B cell (primary cell): Measurements from ENCODE around the gene C10orf90. TPM values are rescaled to one million over a fixed set of nuclear protein-coding genes. Genes with fewer than 3 reads are reported as not detected.

Source experiments
- ATAC-seq: fragments of 200-7000 bp; cut with Tn5 transposase; one replicate; pipeline ENCODE4 v1.10.0; 2021; ENCODE audit warnings: low read depth, mild to moderate bottlenecking, moderate number of reproducible peaks, moderate library complexity
- CTCF ChIA-PET: fragments of 350-600 bp; sonication (Branson Sonifier 250); formaldehyde crosslinking; loops from one replicate; lab custom pipeline; 2021; ENCODE audit warnings: antibody characterized with exemption, inconsistent platforms; lab: Charles Lee
- POLR2A ChIA-PET: fragments of 350-600 bp; sonication (Branson Sonifier 250); formaldehyde crosslinking; loops from one replicate; lab custom pipeline; 2021; ENCODE audit warnings: antibody characterized with exemption; lab: Charles Lee
- DNase-seq: peaks from one replicate; pipeline ENCODE4 v3.0.0; 2013
- H2AFZ ChIP-seq: 2 replicates; pipeline ENCODE4 v1.6.1; 2012; ENCODE audit warnings: mild to moderate bottlenecking, low read depth, low read length; ENCODE audit not compliant: insufficient read depth, poor library complexity, severe bottlenecking
- H3K27ac ChIP-seq, 2 donors: 1 replicate in 1 of 2; 2 replicates in 1 of 2; pipeline ENCODE4 v1.5.1; 2012 to 2013; ENCODE audit warnings: low read length in 2 of 2, mild to moderate bottlenecking in 2 of 2, moderate library complexity in 1 of 2
- H3K27me3 ChIP-seq, 4 experiments: fragments of 200-600 bp in 1 of 4; sonication (generic) in 1 of 4; replicated peaks in 1 of 4; 1 replicate in 2 of 4; 2 replicates in 2 of 4; pipeline versions ENCODE4 v1.6.1 to v1.7.0; 2013 to 2016; ENCODE audit warnings: low read length in 3 of 4, mild to moderate bottlenecking in 2 of 4, mixed read lengths in 1 of 4, moderate library complexity in 1 of 4; ENCODE audit not compliant: insufficient read depth in 4 of 4, control insufficient read depth in 3 of 4; ENCODE audit errors: control extremely low read depth in 1 of 4
- H3K36me3 ChIP-seq, 2 experiments: replicated peaks in 1 of 2; 1 replicate in 1 of 2; 2 replicates in 1 of 2; pipeline versions ENCODE4 v1.6.1 to v1.7.1; 2013; ENCODE audit warnings: low read length in 1 of 2; ENCODE audit not compliant: insufficient read depth in 2 of 2, control insufficient read depth in 1 of 2; ENCODE audit errors: control extremely low read depth in 1 of 2, extremely low read depth in 1 of 2
- H3K4me1 ChIP-seq, 2 donors: fragments of 200-600 bp in 1 of 2; sonication (generic) in 1 of 2; 1 replicate in 1 of 2; 2 replicates in 1 of 2; pipeline versions ENCODE4 v1.5.1 to v1.6.1; 2013 to 2017; ENCODE audit warnings: low read length in 2 of 2; ENCODE audit not compliant: control insufficient read depth in 2 of 2, insufficient read depth in 2 of 2
- H3K4me2 ChIP-seq: replicated peaks from 2 replicates; pipeline ENCODE3; 2012; ENCODE audit warnings: mild to moderate bottlenecking, low read depth, low read length; ENCODE audit not compliant: poor library complexity, severe bottlenecking
- H3K4me3 ChIP-seq, 5 experiments: fragments of 200-600 bp in 1 of 5; sonication (generic) in 1 of 5; 1 replicate in 3 of 5; 2 replicates in 2 of 5; pipeline versions ENCODE4 v1.5.1 to v1.7.0; 2011 to 2016; ENCODE audit warnings: low read length in 4 of 5, mild to moderate bottlenecking in 4 of 5, low read depth in 2 of 5, control low read depth in 1 of 5, moderate library complexity in 1 of 5; ENCODE audit not compliant: insufficient read depth in 1 of 5; ENCODE audit errors: control extremely low read depth in 1 of 5, extremely low read depth in 1 of 5
- H3K79me2 ChIP-seq: fragments of 200-600 bp; sonication (generic); one replicate; pipeline ENCODE4 v1.6.0; 2016; ENCODE audit warnings: low read length; ENCODE audit not compliant: control insufficient read depth, insufficient read depth
- H3K9ac ChIP-seq: fragments of 200-600 bp; sonication (generic); 2 replicates; pipeline ENCODE4 v1.6.1; 2017; ENCODE audit warnings: mild to moderate bottlenecking, low read length, moderate library complexity
- H3K9me3 ChIP-seq, 3 donors: one replicate each; pipeline versions ENCODE4 v1.6.1 to v1.7.1; 2013; ENCODE audit warnings: low read length in 2 of 3; ENCODE audit not compliant: control insufficient read depth in 2 of 3, insufficient read depth in 1 of 3; ENCODE audit errors: control extremely low read depth in 1 of 3
- H4K20me1 ChIP-seq: 2 replicates; pipeline ENCODE4 v1.6.0; 2012; ENCODE audit warnings: mild to moderate bottlenecking, low read length; ENCODE audit not compliant: insufficient read depth, control insufficient read depth, poor library complexity, severe bottlenecking
- H3K27ac Mint-ChIP-seq: one replicate; pipeline ENCODE4 v1.8.0; 2021; ENCODE audit warnings: mixed read lengths
- H3K27me3 Mint-ChIP-seq: one replicate; pipeline ENCODE4 v1.8.0; 2021; ENCODE audit warnings: mixed read lengths
- H3K4me1 Mint-ChIP-seq: one replicate; pipeline ENCODE4 v1.8.0; 2021; ENCODE audit warnings: mixed read lengths
- H3K4me3 Mint-ChIP-seq: one replicate; pipeline ENCODE4 v1.8.0; 2021; ENCODE audit warnings: mixed read lengths
- H3K9me3 Mint-ChIP-seq: one replicate; pipeline ENCODE4 v1.8.0; 2022; ENCODE audit warnings: mixed read lengths; ENCODE audit not compliant: insufficient read depth
- CTCF ChIP-seq: fragments of 200-600 bp; IDR thresholded peaks from one replicate; pipeline ENCODE4 v1.8.0; 2022; ENCODE audit warnings: antibody characterized with exemption, mild to moderate bottlenecking
- EZH2 ChIP-seq: IDR thresholded peaks from 2 replicates; pipeline ENCODE4 v1.6.1; 2012; ENCODE audit warnings: borderline replicate concordance, low read depth, mild to moderate bottlenecking, moderate library complexity, low read length; ENCODE audit not compliant: insufficient read depth, poor library complexity, severe bottlenecking
- WGBS: methylation state at CpG from one replicate; pipeline ENCODE4 v1.1.5; 2013; ENCODE audit warnings: missing lambda C conversion rate; ENCODE audit not compliant: insufficient coverage; 5-methylcytosine and 5-hydroxymethylcytosine counted together
- intact Hi-C: fragments of 100-400 bp; cut with micrococcal nuclease; formaldehyde crosslinking; loops from one replicate; pipeline ENCODE4 v1.10.0; 2022
- polyA plus RNA-seq: library from polyadenylated mRNA; depleted of rRNA; stranded (reverse); fragments of >200 nt; gene quantifications from 2 replicates; pipeline ENCODE4 v1.2.3, GENCODE V29; 2012
- total RNA-seq, 2 donors: library from RNA; stranded (reverse); fragments of 120-200 nt in 1 of 2; gene quantifications; 1 replicate in 1 of 2; 2 replicates in 1 of 2; pipeline versions ENCODE4 v1.2.3 to v1.2.4, GENCODE V29; 2013 to 2022

C10orf90 gene
- total and polyA plus RNA-seq, 2 donors (not counting 1 experiment from before 2014, with no cell fraction given) = not detected

- no peak overlapping the region for H2AFZ ChIP-seq
- intact Hi-C loops = no loop called here
- H3K4me2 ChIP-seq = no peak overlapping the region
- no peak overlapping the region for H3K27ac ChIP-seq
- no peaks in the 10 kb centered on the region for H3K9me3 ChIP-seq
- Mint-ChIP-seq H3K4me1 (no peaks in the 10 kb centered on the region), H3K27ac (no peak overlapping the region), H3K9me3 (no peaks in the 10 kb centered on the region), H3K27me3 (peaks cover 3% of the 10 kb centered on the region), H3K4me3 (no peak overlapping the region)
- no peak for TF ChIP-seq EZH2
- no peak for TF ChIP-seq CTCF
- ChIA-PET CTCF (no interaction called here), POLR2A (no interaction called here)
- H3K36me3 ChIP-seq = no peaks in the 10 kb centered on the region
- ATAC-seq (no peak), DNase-seq (no peak)
- no peaks in the 10 kb centered on the region for H4K20me1 ChIP-seq
- H3K4me1 ChIP-seq = no peaks in the 10 kb centered on the region
- H3K9ac ChIP-seq = no peak overlapping the region
- no peaks in the 10 kb centered on the region for H3K79me2 ChIP-seq
- 100% methylated on average over 1 of the region's 5 CpGs for WGBS
- no peak overlapping the region for H3K4me3 ChIP-seq
- peaks cover 0 to 2% (median 0%) of the 10 kb centered on the region in 4 experiments for H3K27me3 ChIP-seq
These were observed 131.9 kb downstream of the C10orf90 start for GRCh38 chr10:126538439-126539135.

GRCh38 chr10:126536656-126537055, 133.8 kb downstream of the C10orf90 start:
- no peaks in the 10 kb centered on the region for H3K9me3 ChIP-seq
- WGBS = 78% methylated on average over 3 of the region's 3 CpGs
- no peaks in the 10 kb centered on the region for H3K36me3 ChIP-seq
- no peaks in the 10 kb centered on the region for H3K27me3 Mint-ChIP-seq
- no peaks in the 10 kb centered on the region for H3K4me1 Mint-ChIP-seq
- H4K20me1 ChIP-seq = no peaks in the 10 kb centered on the region
- no peak overlapping the region for H3K27ac Mint-ChIP-seq
- H3K27me3 ChIP-seq = peaks cover 0 to 2% (median 0%) of the 10 kb centered on the region in 4 experiments
- no peaks in the 10 kb centered on the region for H3K4me1 ChIP-seq
- no peak overlapping the region for H3K27ac ChIP-seq
- ChIA-PET CTCF (no interaction called here), POLR2A (no interaction called here)
- no peaks in the 10 kb centered on the region for H3K79me2 ChIP-seq
- H3K4me3 ChIP-seq = no peak overlapping the region
- H3K9ac ChIP-seq = no peak overlapping the region
- no peak overlapping the region for H2AFZ ChIP-seq
- H3K4me2 ChIP-seq = no peak overlapping the region
- H3K9me3 Mint-ChIP-seq = no peaks in the 10 kb centered on the region
- TF ChIP-seq CTCF (no peak), EZH2 (no peak)
- no peak overlapping the region for H3K4me3 Mint-ChIP-seq
- DNase-seq (no peak), ATAC-seq (no peak)
- intact Hi-C loops = no loop called here
